Adrenal gland (tissue), 5 donors: ENCODE data around the gene RNF223.

ENCODE experiments used
- CTCF ChIP-seq, 6 experiments: fragments of 450-650 bp in 4 of 6; fragments of 200-600 bp in 2 of 6; sonication (generic) in 1 of 6; IDR thresholded peaks; 1 replicate in 5 of 6; 2 replicates in 1 of 6; pipeline versions ENCODE4 v1.5.1 to v1.8.0; 2016 to 2021; ENCODE audit warnings: antibody characterized with exemption in 6 of 6, mild to moderate bottlenecking in 2 of 6, moderate library complexity in 1 of 6
- POLR2A ChIP-seq, 2 donors: fragments of 450-650 bp; IDR thresholded peaks; one replicate each; pipeline ENCODE4 v1.6.1; 2017; ENCODE audit warnings: antibody characterized with exemption in 2 of 2, mild to moderate bottlenecking in 2 of 2, moderate library complexity in 1 of 2
- donor health status: DM: no; HTN: no; CAD: no.

- TF ChIP-seq CTCF (IDR thresholded peaks at IDR 0.05) (no peak), POLR2A (IDR thresholded peaks at IDR 0.05) (no peak)
Observed at GRCh38 chr1:1072299-1072848, 1.7 kb downstream of the RNF223 start.
